HL-60 (cell line): ENCODE results near the gene DIP2C.

Experiments used
- DNase-seq, 2 experiments: peaks; one replicate each; pipeline ENCODE4 v3.0.0-alpha.2; 2010 to 2020; ENCODE audit warnings: low read depth in 1 of 2, low spot score in 1 of 2
- H3K27ac ChIP-seq: fragments of 250-450 bp; sonication (Bioruptor Pico); replicated peaks from 2 replicates; pipeline ENCODE4 v1.5.1; 2020; ENCODE audit warnings: mild to moderate bottlenecking, moderate library complexity
- H3K27me3 ChIP-seq: fragments of 250-450 bp; sonication (Bioruptor Pico); 2 replicates; pipeline ENCODE4 v1.5.1; 2021; ENCODE audit warnings: mild to moderate bottlenecking, moderate library complexity; ENCODE audit not compliant: insufficient read depth, poor library complexity, severe bottlenecking
- H3K4me3 ChIP-seq: replicated peaks from 2 replicates; pipeline ENCODE4 v1.5.1; 2011; ENCODE audit warnings: mild to moderate bottlenecking, control low read depth, low read length; ENCODE audit not compliant: insufficient read depth
- GABPA ChIP-seq: IDR thresholded peaks from 2 replicates; pipeline ENCODE4 v1.6.1; 2012; ENCODE audit warnings: low read depth
- POLR2AphosphoS5 ChIP-seq: IDR thresholded peaks from 2 replicates; pipeline ENCODE4 v1.6.1; 2012; ENCODE audit warnings: low read depth
- SPI1 ChIP-seq: IDR thresholded peaks from 2 replicates; pipeline ENCODE4 v1.6.1; 2012; ENCODE audit warnings: low read depth, mild to moderate bottlenecking, borderline replicate concordance
- TF ChIP-seq, protein P1 (sequence below): IDR thresholded peaks from 2 replicates; pipeline ENCODE4 v1.6.1; 2012; ENCODE audit warnings: low read depth; ENCODE audit not compliant: insufficient replicate concordance
- TF ChIP-seq, protein P2 (sequence below): IDR thresholded peaks from one replicate; pipeline ENCODE4 v1.5.1; 2011; ENCODE audit warnings: low read length, control low read depth, inconsistent platforms; ENCODE audit not compliant: insufficient read depth

The DIP2C gene

DNA sequence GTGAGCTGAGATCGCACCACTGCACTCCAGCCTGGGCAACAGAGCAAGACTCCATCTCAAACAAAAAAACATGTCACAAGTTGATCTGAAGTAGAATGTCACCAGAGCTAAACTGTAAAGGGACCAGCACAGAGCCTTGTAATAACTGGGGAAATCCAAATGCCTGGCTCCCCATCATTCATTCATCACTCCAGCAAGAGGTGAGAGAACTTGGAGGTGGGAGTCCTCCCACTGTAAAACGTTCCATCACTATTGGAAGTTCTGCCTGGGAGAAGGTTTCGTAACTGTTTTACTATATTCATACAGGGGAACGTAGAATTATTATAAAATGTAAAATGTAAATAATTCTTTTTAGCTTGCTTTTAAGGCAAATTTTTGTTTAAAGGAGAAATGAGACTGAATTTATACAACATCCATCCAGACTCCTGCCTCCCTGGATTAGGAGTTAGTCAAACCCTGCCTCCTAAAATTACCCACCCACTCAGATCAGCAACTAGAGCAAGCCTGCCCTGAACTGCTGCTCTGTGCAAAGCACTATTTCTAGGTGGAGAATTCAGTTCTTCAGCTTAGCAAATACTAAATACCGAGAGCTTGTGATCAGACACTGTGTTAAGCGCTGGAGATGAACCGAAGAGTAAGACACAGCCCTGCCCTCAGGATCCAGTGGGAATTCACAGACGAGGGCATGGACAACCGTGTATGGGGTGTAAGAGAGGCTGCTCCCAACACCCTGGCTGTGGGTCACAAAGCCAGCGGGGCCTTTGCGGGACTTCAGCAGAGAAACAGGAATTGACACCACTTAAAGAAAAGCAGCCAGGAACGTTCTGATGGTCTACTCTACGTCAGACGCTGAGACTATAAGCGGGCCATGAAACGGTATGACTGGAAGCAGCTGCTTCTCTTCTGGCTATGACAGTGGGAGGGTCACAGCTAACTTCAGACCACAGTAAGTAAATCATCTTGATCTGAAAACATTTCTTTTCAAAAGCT, 345.9 kb downstream of the DIP2C start:
- TF ChIP-seq GABPA (no peak), SPI1 (no peak)
- TF ChIP-seq, protein P1, sequence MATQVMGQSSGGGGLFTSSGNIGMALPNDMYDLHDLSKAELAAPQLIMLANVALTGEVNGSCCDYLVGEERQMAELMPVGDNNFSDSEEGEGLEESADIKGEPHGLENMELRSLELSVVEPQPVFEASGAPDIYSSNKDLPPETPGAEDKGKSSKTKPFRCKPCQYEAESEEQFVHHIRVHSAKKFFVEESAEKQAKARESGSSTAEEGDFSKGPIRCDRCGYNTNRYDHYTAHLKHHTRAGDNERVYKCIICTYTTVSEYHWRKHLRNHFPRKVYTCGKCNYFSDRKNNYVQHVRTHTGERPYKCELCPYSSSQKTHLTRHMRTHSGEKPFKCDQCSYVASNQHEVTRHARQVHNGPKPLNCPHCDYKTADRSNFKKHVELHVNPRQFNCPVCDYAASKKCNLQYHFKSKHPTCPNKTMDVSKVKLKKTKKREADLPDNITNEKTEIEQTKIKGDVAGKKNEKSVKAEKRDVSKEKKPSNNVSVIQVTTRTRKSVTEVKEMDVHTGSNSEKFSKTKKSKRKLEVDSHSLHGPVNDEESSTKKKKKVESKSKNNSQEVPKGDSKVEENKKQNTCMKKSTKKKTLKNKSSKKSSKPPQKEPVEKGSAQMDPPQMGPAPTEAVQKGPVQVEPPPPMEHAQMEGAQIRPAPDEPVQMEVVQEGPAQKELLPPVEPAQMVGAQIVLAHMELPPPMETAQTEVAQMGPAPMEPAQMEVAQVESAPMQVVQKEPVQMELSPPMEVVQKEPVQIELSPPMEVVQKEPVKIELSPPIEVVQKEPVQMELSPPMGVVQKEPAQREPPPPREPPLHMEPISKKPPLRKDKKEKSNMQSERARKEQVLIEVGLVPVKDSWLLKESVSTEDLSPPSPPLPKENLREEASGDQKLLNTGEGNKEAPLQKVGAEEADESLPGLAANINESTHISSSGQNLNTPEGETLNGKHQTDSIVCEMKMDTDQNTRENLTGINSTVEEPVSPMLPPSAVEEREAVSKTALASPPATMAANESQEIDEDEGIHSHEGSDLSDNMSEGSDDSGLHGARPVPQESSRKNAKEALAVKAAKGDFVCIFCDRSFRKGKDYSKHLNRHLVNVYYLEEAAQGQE, result no peak
- Histone ChIP-seq H3K27me3 (no peaks in the 10 kb centered on the region), H3K27ac (no peak overlapping the region), H3K4me3 (no peak overlapping the region)
- DNase-seq, result no peak

DNA sequence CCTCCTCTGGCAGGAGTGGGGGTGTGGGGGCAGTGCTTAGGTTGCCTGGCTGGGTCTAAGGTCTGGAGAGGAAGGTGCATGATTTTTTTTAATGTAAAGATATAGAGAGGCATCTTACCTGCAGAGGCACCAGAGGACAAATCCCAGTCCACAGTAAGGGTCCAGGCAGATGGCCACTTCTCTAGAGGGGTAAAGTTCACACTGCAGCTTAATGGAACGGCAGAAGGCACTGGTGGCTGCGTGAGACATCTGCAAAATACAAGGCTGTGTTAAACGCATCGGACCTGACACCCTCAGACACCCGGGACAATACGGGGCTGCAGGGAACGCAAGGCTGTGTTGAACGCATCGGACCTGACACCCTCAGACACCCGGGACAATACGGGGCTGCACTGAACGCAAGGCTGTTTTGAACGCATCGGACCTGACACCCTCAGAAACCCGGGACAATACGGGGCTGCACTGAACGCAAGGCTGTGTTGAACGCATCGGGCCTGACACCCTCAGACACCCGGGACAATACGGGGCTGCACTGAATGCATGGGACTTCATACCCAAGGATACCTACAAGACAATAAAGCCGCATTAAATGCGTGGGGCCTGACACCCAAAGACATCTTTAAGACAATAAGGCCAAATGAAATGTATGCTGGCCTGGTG, 348.3 kb downstream of the DIP2C start:
- Histone ChIP-seq H3K4me3 (no peak overlapping the region), H3K27me3 (no peaks in the 10 kb centered on the region), H3K27ac (no peak overlapping the region)
- TF ChIP-seq, protein P2, sequence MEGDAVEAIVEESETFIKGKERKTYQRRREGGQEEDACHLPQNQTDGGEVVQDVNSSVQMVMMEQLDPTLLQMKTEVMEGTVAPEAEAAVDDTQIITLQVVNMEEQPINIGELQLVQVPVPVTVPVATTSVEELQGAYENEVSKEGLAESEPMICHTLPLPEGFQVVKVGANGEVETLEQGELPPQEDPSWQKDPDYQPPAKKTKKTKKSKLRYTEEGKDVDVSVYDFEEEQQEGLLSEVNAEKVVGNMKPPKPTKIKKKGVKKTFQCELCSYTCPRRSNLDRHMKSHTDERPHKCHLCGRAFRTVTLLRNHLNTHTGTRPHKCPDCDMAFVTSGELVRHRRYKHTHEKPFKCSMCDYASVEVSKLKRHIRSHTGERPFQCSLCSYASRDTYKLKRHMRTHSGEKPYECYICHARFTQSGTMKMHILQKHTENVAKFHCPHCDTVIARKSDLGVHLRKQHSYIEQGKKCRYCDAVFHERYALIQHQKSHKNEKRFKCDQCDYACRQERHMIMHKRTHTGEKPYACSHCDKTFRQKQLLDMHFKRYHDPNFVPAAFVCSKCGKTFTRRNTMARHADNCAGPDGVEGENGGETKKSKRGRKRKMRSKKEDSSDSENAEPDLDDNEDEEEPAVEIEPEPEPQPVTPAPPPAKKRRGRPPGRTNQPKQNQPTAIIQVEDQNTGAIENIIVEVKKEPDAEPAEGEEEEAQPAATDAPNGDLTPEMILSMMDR, result no peak
- TF ChIP-seq, protein P1, result no peak
- TF ChIP-seq GABPA, result no peak
- TF ChIP-seq SPI1, result no peak
- no peak for TF ChIP-seq POLR2AphosphoS5
- no peak for DNase-seq

DNA sequence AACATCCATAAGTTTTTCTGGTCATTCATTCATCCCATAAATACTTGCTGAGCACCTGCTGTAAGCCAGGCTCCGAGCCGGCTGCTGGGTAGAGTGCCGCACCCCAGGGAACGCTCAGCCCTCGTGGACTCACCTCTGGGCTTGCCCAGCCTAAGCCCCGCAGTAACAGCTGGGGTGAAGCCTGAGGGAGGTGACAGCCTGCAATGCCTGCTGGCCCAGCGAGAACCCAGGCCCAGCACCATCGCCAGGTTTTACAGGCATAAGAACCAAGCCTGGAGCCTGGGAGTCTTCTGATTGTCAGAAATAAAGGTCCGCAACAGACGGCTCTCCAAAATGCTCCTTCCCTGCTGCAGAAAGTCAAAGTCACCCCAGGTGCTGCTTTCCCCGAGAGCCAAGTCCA, 348.8 kb downstream of the DIP2C start:
- H3K27me3 ChIP-seq, result no peaks in the 10 kb centered on the region
- H3K4me3 ChIP-seq, result no peak overlapping the region
- TF ChIP-seq, protein P2, result no peak
- no peak for TF ChIP-seq GABPA
- TF ChIP-seq POLR2AphosphoS5, result no peak
- no peak for TF ChIP-seq SPI1
- TF ChIP-seq, protein P1, result no peak
- DNase-seq, result no peak
- H3K27ac ChIP-seq, result no peak overlapping the region
